MG63 (cell line): Measurements from ENCODE around the gene PHC2. TPM values are rescaled to one million over a fixed set of nuclear protein-coding genes. Genes with fewer than 3 reads are reported as not detected.
A peak's percentile ranks its signal among the peaks of the same experiment; 100 is the strongest.

ENCODE experiments used
- DNase-seq: peaks from one replicate; pipeline ENCODE4 v3.0.0-alpha.2; 2020
- H3K27me3 ChIP-seq: fragments of 250-450 bp; sonication (Bioruptor Pico); 2 replicates; pipeline ENCODE4 v1.5.1; 2020; ENCODE audit warnings: mild to moderate bottlenecking, moderate library complexity
- H3K36me3 ChIP-seq: fragments of 250-450 bp; sonication (Bioruptor Pico); 2 replicates; pipeline ENCODE4 v1.5.1; 2020; ENCODE audit warnings: mild to moderate bottlenecking, moderate library complexity
- H3K4me3 ChIP-seq: fragments of 250-450 bp; sonication (Bioruptor Pico); 2 replicates; pipeline ENCODE4 v1.5.1; 2020; ENCODE audit warnings: mild to moderate bottlenecking, moderate library complexity
- H3K9me3 ChIP-seq: fragments of 250-450 bp; sonication (Bioruptor Pico); 2 replicates; pipeline ENCODE4 v1.5.1; 2020; ENCODE audit warnings: mild to moderate bottlenecking, moderate library complexity
- total RNA-seq: library from RNA; depleted of rRNA; stranded (reverse); fragments of >200 nt; shearing (Covaris generic); gene quantifications from 2 replicates; pipeline ENCODE4 v1.2.3, GENCODE V29; 2014; ENCODE audit warnings: low replicate concordance

The PHC2 gene
- total RNA-seq, 1 experiment from 2014 or later, result 102 TPM

DNA sequence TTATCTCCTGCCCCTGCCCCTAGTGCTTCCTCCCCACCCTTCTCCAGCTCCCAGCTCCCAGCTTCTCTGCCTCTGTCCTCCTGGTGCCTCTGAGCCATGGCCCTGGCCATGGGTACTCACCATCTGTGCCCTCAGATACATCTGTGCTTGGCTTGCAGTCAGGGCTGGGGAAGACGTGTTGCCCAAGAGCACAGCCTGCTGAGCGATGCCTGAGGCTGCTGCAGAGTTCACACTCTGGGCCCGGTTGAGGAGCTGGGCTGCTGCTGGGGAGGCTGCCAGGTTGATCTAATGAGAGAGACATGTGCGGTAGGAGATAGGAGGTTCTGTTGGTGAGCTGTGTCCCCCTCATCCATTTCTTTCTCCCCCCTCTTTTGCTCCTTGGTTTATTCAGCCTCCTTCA is 60.6 kb downstream of the PHC2 start:
- peak; percentile 54 for DNase-seq
- no peaks in the 10 kb centered on the region for H3K9me3 ChIP-seq
- H3K4me3 ChIP-seq, result no peak overlapping the region
- no peaks in the 10 kb centered on the region for H3K36me3 ChIP-seq
- H3K27me3 ChIP-seq, result no peaks in the 10 kb centered on the region

GRCh38 chr1:33369764-33370163 is 61.1 kb downstream of the PHC2 start:
- no peaks in the 10 kb centered on the region for H3K27me3 ChIP-seq
- no peaks in the 10 kb centered on the region for H3K9me3 ChIP-seq
- DNase-seq, result no peak
- H3K36me3 ChIP-seq, result no peaks in the 10 kb centered on the region
- H3K4me3 ChIP-seq, result no peak overlapping the region

DNA sequence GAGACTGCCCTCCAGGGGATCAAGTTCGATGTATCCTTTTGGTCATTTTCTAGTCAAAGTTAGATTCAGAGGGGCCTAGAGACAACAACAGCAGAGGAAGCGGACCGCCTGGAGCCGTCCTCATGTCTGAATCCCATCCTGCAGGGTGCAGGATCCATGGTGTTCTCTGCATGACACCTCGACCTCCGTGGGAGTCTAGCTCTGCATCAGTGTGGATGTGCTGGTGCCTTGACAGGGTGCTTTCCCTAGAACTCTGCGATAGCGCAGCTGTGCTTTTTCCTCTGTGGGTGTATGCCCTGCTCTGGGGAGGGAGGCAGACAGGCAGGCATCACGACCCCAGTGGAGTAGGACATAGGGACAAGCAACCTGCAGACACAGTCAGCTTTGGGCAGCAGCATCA is 61.8 kb downstream of the PHC2 start:
- Histone ChIP-seq H3K4me3 (no peak overlapping the region), H3K27me3 (no peaks in the 10 kb centered on the region), H3K9me3 (no peaks in the 10 kb centered on the region), H3K36me3 (no peaks in the 10 kb centered on the region)
- DNase-seq, result no peak

GRCh38 chr1:33368431-33368830 is 62.5 kb downstream of the PHC2 start:
- Histone ChIP-seq H3K27me3 (no peaks in the 10 kb centered on the region), H3K9me3 (no peaks in the 10 kb centered on the region), H3K4me3 (no peak overlapping the region), H3K36me3 (no peaks in the 10 kb centered on the region)
- DNase-seq, result no peak

DNA sequence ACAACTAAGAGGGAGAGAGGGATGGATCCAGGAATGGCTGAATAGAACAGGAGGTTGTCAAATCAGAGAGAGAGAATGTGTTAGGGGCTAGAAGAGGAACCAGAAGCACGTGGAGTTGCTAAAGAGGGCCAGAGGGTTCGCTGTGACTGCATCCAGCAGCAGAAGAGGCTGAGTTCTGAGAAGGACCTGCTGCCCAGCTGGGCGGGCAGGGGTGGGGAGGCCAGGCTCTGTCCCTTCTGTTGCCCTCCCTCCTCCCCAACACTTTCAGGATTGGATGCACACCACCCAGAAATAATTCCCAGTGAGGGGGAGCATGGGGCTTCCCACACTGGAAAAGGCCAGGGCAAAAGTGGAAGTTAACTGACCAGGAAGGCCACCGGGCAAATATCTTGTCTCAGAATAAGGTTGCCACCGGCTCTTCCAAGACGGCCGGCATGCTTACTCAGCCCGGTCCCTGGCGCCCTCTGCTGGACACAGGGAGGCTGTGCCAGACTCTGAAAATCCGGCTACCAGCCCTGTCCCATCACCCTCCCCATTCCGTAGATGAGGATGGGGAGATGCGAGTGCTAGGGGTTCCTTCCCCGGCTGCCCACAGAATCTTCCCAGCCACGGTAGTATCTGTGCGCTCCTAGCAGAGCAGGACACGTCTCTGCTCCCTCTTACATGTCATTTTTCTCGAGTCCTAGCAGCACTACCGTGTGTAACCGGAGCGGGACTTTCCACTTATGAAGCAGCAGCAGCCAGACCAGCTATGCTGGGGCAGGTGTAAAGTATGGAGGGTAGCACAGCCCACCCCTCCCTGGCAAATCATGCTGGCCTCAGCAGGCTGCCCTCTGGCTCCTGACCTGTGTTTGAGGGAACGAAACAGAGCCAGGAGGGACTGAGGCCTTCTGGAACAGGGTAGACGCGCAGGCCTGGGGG is 63.1 kb downstream of the PHC2 start:
- peak; percentile 68 for DNase-seq
- Histone ChIP-seq H3K36me3 (no peaks in the 10 kb centered on the region), H3K9me3 (no peaks in the 10 kb centered on the region), H3K4me3 (no peak overlapping the region), H3K27me3 (no peaks in the 10 kb centered on the region)

GRCh38 chr1:33366762-33367484 is 64.0 kb downstream of the PHC2 start:
- DNase-seq, result no peak
- Histone ChIP-seq H3K36me3 (no peaks in the 10 kb centered on the region), H3K27me3 (no peaks in the 10 kb centered on the region), H3K9me3 (no peaks in the 10 kb centered on the region), H3K4me3 (no peak overlapping the region)

DNA sequence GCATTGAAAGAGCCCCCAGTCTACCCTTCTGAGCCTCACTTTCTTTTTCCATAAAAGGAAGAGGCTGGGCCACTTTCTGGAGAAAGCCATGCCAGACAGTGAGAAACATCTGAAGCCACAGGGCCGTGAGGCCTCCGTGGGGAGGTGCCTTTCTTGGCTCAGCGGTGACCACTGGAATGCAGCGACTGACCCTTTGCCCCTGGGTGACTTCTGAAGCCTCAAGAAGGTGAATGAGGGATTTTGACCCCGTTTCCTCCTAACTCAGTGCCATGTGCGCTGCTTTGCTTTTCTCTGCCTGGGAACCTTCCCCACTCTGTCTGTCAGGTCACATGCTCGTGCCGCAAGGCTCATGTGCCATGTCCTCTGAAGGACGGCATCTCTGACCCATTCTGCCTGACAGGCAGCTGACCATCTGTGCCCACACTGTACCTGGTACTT is 65.3 kb downstream of the PHC2 start:
- no peaks in the 10 kb centered on the region for H3K27me3 ChIP-seq
- no peaks in the 10 kb centered on the region for H3K36me3 ChIP-seq

DNA sequence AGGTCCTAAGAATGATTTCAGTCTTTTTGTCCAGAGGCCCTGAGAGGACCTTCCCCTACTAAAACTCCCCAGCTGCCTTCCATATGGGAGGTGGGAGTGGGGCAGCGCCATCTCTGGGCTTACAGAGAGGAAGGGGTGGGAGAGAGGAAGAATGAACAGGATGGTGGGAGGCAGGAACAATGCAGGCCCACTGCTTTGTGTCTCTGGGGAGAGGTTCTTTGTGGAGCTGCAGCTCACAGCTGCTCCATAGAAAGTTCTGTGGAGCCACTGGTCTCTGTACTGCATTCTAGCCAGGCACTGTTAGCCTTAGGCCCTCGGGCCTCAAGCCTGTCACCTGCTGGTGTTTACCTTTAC is 66.4 kb downstream of the PHC2 start:
- no peak overlapping the region for H3K4me3 ChIP-seq
- no peaks in the 10 kb centered on the region for H3K36me3 ChIP-seq
- no peaks in the 10 kb centered on the region for H3K27me3 ChIP-seq
- DNase-seq, result no peak
- no peaks in the 10 kb centered on the region for H3K9me3 ChIP-seq

More for the DNA sequence above, 65.3 kb downstream of the PHC2 start:
- no peak overlapping the region for H3K4me3 ChIP-seq
- DNase-seq, result no peak
- no peaks in the 10 kb centered on the region for H3K9me3 ChIP-seq

GRCh38 chr1:33363470-33363861 is 67.4 kb downstream of the PHC2 start:
- DNase-seq, result no peak
- H3K27me3 ChIP-seq, result no peaks in the 10 kb centered on the region
- no peaks in the 10 kb centered on the region for H3K36me3 ChIP-seq
- no peaks in the 10 kb centered on the region for H3K9me3 ChIP-seq
- no peak overlapping the region for H3K4me3 ChIP-seq

DNA sequence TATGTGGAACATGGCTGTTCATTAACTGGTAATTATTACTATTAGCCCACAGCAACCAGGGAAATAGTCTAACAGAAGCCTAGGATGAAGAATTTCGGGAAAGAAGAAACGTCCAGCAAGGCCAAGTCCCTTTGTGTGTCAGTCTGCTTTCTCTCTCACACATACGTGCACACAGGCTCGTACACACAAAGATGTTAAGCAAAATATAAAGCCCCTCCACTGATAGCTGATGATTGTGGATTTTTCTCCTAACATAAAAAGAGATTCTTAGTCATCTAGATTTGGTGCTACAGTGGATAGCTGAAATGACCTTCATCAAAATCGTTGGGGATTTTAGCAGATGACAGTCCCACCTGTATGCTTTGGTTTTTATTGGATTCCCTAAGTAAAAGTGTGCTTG is 67.9 kb downstream of the PHC2 start:
- no peaks in the 10 kb centered on the region for H3K9me3 ChIP-seq
- no peak for DNase-seq
- H3K27me3 ChIP-seq, result no peaks in the 10 kb centered on the region
- H3K36me3 ChIP-seq, result no peaks in the 10 kb centered on the region
- H3K4me3 ChIP-seq, result no peak overlapping the region

DNA sequence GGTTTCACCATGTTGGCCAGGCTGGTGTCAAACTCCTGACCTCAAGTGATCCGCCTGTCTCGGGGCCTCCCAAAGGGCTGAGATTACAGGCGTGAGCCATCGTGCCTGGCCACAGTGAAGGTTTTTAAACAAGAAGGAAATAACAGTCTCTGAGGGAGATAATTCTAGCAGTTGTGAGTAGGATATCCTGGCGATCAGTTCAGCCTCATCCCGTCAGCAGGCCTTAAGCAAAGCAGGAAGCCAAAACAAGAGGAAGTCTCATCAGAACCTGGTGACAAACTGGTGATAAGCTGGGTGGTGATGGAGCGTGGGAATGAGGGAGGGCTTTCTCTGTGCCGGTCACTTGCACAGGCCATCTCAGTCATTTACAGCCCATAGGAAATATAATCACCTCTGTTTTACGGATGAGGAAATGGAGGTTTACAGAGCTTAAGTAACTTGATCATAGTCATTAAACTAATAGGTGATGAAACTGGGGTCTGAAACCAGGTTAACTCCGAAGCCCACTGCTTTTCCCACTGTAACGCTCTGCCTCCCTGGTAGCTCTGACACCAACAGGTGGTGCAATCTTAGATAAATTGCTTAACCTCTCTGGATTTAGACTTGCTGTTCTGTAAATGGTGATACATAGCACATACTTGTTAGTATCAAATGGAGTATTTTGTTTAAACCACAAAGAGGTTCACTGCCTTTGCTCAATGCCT is 69.2 kb downstream of the PHC2 start:
- Histone ChIP-seq H3K27me3 (no peaks in the 10 kb centered on the region), H3K4me3 (no peak overlapping the region), H3K9me3 (no peaks in the 10 kb centered on the region), H3K36me3 (no peaks in the 10 kb centered on the region)
- DNase-seq, result no peak

DNA sequence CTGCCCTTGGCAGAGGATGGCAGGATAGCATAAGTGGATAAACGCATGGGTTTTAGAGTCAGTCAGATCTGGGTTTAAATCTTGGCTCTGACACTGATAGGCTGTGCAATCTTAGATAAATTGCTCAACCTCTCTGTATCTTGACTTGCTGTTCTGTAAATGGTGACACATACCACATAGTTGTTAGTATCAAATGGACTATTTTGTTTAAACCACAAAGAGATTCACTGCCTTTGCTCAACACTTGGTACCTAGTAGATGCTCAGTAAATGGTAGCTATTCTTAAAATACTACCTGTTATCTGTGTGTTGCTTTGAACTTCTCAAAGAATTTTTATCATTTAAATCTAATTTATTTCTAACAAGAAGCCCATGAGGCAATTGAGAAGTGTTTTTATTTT is 70.5 kb downstream of the PHC2 start:
- Histone ChIP-seq H3K36me3 (no peaks in the 10 kb centered on the region), H3K4me3 (no peak overlapping the region), H3K27me3 (no peaks in the 10 kb centered on the region), H3K9me3 (no peaks in the 10 kb centered on the region)
- DNase-seq, result no peak

- Histone ChIP-seq H3K9me3 (no peaks in the 10 kb centered on the region), H3K27me3 (no peaks in the 10 kb centered on the region), H3K4me3 (no peak overlapping the region), H3K36me3 (no peaks in the 10 kb centered on the region)
- DNase-seq, result no peak
Measured at GRCh38 chr1:33359931-33360330, 71.0 kb downstream of the PHC2 start.

GRCh38 chr1:33358795-33359503 is 71.9 kb downstream of the PHC2 start:
- Histone ChIP-seq H3K27me3 (no peaks in the 10 kb centered on the region), H3K4me3 (no peak overlapping the region), H3K36me3 (no peaks in the 10 kb centered on the region), H3K9me3 (no peaks in the 10 kb centered on the region)
- DNase-seq, result no peak

DNA sequence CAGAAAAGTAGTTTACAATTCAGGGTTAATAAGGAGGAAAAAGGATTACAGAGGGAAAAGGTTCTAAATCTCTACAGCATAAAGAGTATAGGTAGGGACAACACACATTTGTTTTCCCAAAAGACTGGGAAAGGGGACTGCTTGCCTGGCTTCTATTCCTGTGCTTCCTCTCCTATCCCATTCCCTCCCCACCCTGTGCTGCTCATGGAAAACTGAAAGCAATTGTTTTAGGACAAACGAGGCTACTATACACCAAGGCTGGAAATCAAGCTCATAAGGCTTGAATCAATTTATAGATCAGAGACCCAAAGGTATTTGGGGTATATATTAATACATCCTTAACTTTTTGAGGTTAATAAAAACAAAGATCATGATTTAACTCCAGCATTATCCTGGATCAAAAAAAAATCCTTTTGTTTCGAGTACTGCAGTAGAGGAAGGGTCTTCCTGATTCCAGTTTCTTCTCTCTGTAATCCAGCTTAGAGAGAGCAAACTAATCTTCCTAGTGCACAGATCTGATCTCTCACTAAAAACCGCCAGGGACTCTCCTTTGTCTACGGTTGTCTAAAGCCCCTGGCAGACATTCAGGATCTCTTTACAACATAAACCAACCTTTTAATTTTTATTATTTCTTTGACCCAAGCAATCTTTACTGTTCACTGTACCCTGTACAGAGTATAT is 72.6 kb downstream of the PHC2 start:
- DNase-seq, result no peak
- Histone ChIP-seq H3K27me3 (no peaks in the 10 kb centered on the region), H3K9me3 (no peaks in the 10 kb centered on the region), H3K4me3 (no peak overlapping the region), H3K36me3 (no peaks in the 10 kb centered on the region)

DNA sequence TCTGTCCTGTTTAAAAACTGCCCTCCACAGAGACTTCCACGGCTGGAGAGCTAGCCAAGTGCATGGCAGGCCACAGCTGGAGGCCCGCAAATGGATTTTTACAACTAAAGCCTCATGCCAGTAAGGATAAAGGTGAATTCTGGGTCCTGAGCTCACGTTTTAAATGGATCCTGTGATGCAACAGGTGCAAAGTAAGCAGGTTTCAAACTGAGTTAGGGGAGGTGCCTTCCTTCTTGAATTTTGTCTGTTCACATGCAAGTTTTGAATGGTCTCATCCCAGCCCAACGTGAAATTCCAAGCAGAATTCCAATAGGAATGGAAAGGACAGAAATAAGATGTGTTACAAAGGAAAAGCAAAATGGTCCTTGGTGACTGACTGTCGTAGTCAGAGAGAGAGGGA is 73.8 kb downstream of the PHC2 start:
- DNase-seq, result no peak

More for the DNA sequence above, 73.8 kb downstream of the PHC2 start:
- Histone ChIP-seq H3K4me3 (no peak overlapping the region), H3K9me3 (no peaks in the 10 kb centered on the region), H3K27me3 (no peaks in the 10 kb centered on the region), H3K36me3 (no peaks in the 10 kb centered on the region)
